HEK293 (cell line): Measurements from ENCODE around the gene PAF1.

Experiments
- CTCF ChIA-PET: fragments of 350-600 bp; formaldehyde crosslinking; extraction: SDS; loops from one replicate; lab custom pipeline; 2021; ENCODE audit warnings: antibody characterized with exemption; lab: Yijun Ruan, JAX
- POLR2A ChIA-PET: fragments of 300-600 bp; formaldehyde crosslinking; extraction: SDS; loops from one replicate; lab custom pipeline; 2020; ENCODE audit warnings: antibody characterized with exemption, inconsistent platforms; lab: Yijun Ruan, JAX
- H3K27ac ChIP-seq: fragments of 200-500 bp; sonication (Bioruptor generic); 2 replicates; pipeline ENCODE4 v1.5.1; 2014; ENCODE audit warnings: low read depth, low read length, control low read depth, inconsistent platforms; ENCODE audit errors: extremely low read depth
- H3K36me3 ChIP-seq, 2 experiments: fragments of 200-500 bp in 1 of 2; sonication (Bioruptor generic) in 1 of 2; 1 replicate in 1 of 2; 2 replicates in 1 of 2; pipeline ENCODE4 v1.5.1; 2014 to 2017; ENCODE audit warnings: inconsistent platforms in 2 of 2, low read length in 2 of 2; ENCODE audit not compliant: control insufficient read depth in 2 of 2, insufficient read depth in 1 of 2
- H3K4me1 ChIP-seq: fragments of 200-500 bp; sonication (Bioruptor generic); 2 replicates; pipeline ENCODE4 v1.5.1; 2014; ENCODE audit warnings: mild to moderate bottlenecking, low read length, inconsistent platforms; ENCODE audit not compliant: control insufficient read depth, insufficient read depth
- H3K4me3 ChIP-seq: 2 replicates; pipeline ENCODE4 v1.5.1; 2011; ENCODE audit warnings: low read depth, mild to moderate bottlenecking, control low read depth, low read length, moderate library complexity
- H3K9me3 ChIP-seq: fragments of 200-500 bp; sonication (Bioruptor generic); 2 replicates; pipeline ENCODE4 v1.5.1; 2014; ENCODE audit warnings: low read depth, low read length, inconsistent platforms; ENCODE audit not compliant: control insufficient read depth, insufficient read depth
- BCL11B ChIP-seq: fragments of 450-650 bp; formaldehyde crosslinking; IDR thresholded peaks from 2 replicates; pipeline ENCODE4 v1.5.1; 2016; ENCODE audit warnings: low read depth, missing biosample characterization, missing genetic modification characterization
- EGR2 ChIP-seq: fragments of 450-650 bp; formaldehyde crosslinking; IDR thresholded peaks from 2 replicates; pipeline ENCODE4 v1.5.1; 2016; ENCODE audit warnings: low read depth, missing biosample characterization, missing genetic modification characterization
- GLIS2 ChIP-seq: fragments of 450-650 bp; formaldehyde crosslinking; IDR thresholded peaks from 2 replicates; pipeline ENCODE4 v1.5.1; 2016; ENCODE audit warnings: missing biosample characterization, missing genetic modification characterization
- IKZF3 ChIP-seq: fragments of 450-650 bp; IDR thresholded peaks from 2 replicates; pipeline ENCODE4 v1.5.0; 2018; ENCODE audit warnings: missing biosample characterization, mild to moderate bottlenecking, missing genetic modification characterization, moderate library complexity
- PRDM10 ChIP-seq: fragments of 450-650 bp; formaldehyde crosslinking; IDR thresholded peaks from 2 replicates; pipeline ENCODE4 v1.5.1; 2016; ENCODE audit warnings: missing biosample characterization, missing genetic modification characterization
- SCRT2 ChIP-seq: fragments of 450-650 bp; formaldehyde crosslinking; IDR thresholded peaks from 2 replicates; pipeline ENCODE4 v1.5.1; 2016; ENCODE audit warnings: missing biosample characterization, missing genetic modification characterization
- ZBTB17 ChIP-seq: fragments of 450-650 bp; formaldehyde crosslinking; IDR thresholded peaks from 2 replicates; pipeline ENCODE4 v1.5.1; 2016; ENCODE audit warnings: missing biosample characterization, missing genetic modification characterization
- ZFHX2 ChIP-seq: fragments of 450-650 bp; formaldehyde crosslinking; conservative IDR thresholded peaks from 2 replicates; pipeline ENCODE4 v1.5.1; 2016; ENCODE audit warnings: missing biosample characterization, missing genetic modification characterization
- ZNF10 ChIP-seq: fragments of 450-650 bp; formaldehyde crosslinking; IDR thresholded peaks from 2 replicates; pipeline ENCODE4 v1.5.1; 2017; ENCODE audit warnings: missing biosample characterization, missing genetic modification characterization
- ZNF133 ChIP-seq: fragments of 450-650 bp; formaldehyde crosslinking; IDR thresholded peaks from 2 replicates; pipeline ENCODE4 v1.5.1; 2016; ENCODE audit warnings: missing biosample characterization, missing genetic modification characterization
- ZNF248 ChIP-seq: fragments of 450-650 bp; formaldehyde crosslinking; IDR thresholded peaks from 2 replicates; pipeline ENCODE4 v1.5.1; 2017; ENCODE audit warnings: missing biosample characterization, missing genetic modification characterization
- ZNF302 ChIP-seq: fragments of 450-650 bp; formaldehyde crosslinking; IDR thresholded peaks from 2 replicates; pipeline ENCODE4 v1.5.1; 2016; ENCODE audit warnings: missing biosample characterization, missing genetic modification characterization, low read depth
- ZNF37A ChIP-seq: fragments of 450-650 bp; IDR thresholded peaks from 2 replicates; pipeline ENCODE4 v1.5.1; 2018; ENCODE audit warnings: missing biosample characterization, missing genetic modification characterization
- ZNF549 ChIP-seq: fragments of 450-650 bp; IDR thresholded peaks from 2 replicates; pipeline ENCODE4 v1.5.1; 2018; ENCODE audit warnings: missing biosample characterization, missing genetic modification characterization, mild to moderate bottlenecking, inconsistent platforms, moderate library complexity
- ZNF561 ChIP-seq: fragments of 450-650 bp; IDR thresholded peaks from 2 replicates; pipeline ENCODE4 v1.5.1; 2018; ENCODE audit warnings: missing biosample characterization, missing genetic modification characterization, borderline replicate concordance
- ZNF600 ChIP-seq: fragments of 450-650 bp; formaldehyde crosslinking; IDR thresholded peaks from 2 replicates; pipeline ENCODE4 v1.5.1; 2016; ENCODE audit warnings: missing biosample characterization, missing genetic modification characterization
- ZNF658 ChIP-seq: fragments of 450-650 bp; formaldehyde crosslinking; IDR thresholded peaks from 2 replicates; pipeline ENCODE4; 2016; ENCODE audit warnings: missing biosample characterization, missing genetic modification characterization
- ZNF830 ChIP-seq: fragments of 450-650 bp; IDR thresholded peaks from 2 replicates; pipeline ENCODE4 v1.5.0; 2018; ENCODE audit warnings: missing biosample characterization, missing genetic modification characterization, low read depth, mild to moderate bottlenecking, moderate library complexity
- ZSCAN23 ChIP-seq: fragments of 450-650 bp; formaldehyde crosslinking; IDR thresholded peaks from 2 replicates; pipeline ENCODE4 v1.5.1; 2016; ENCODE audit warnings: missing biosample characterization, missing genetic modification characterization
- TF ChIP-seq, protein P1 (sequence below): fragments of 450-650 bp; formaldehyde crosslinking; IDR thresholded peaks from 2 replicates; pipeline ENCODE4 v1.5.1; 2017; ENCODE audit warnings: missing biosample characterization, missing genetic modification characterization

PAF1 gene

DNA sequence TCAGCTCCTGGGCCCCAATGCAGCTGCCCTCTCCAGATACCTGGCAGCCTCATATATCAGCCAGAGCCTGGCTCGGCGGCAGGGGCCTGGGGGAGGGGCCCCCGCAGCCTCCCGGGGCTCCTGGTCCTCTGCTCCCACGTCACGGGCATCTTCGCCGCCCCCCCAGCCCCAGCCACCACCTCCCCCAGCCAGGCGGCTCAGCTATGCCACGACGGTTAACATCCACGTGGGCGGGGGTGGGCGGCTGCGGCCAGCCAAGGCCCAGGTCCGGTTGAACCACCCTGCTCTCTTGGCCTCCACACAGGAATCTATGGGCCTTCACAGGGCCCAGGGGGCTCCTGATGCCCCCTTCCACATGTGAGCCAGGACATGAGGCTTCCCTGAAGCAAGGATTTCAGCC lies 34.0 kb upstream of the PAF1 start:
- Histone ChIP-seq H3K4me3 (no peak overlapping the region), H3K27ac (no peak overlapping the region), H3K36me3 (peaks cover 44 to 54% of the 10 kb centered on the region in 2 experiments), H3K4me1 (no peaks in the 10 kb centered on the region; the same call in 1 of the 2 replicates), H3K9me3 (no peaks in the 10 kb centered on the region)
- ChIA-PET CTCF (interaction anchor here (1.2 kb wide), 2 partner anchors 12 to 315 kb away, joined by 3 to 4 read pairs; partner anchors contain the start of gene PLEKHG2), POLR2A (interaction anchor here (1.2 to 13.3 kb wide), 2 partner anchors 11 kb away, joined by 3 to 255 read pairs; partner anchors contain the start of gene RPS16)
- TF ChIP-seq ZBTB17 (tag by site-specific recombination), result no peak
- no peak for TF ChIP-seq ZSCAN23 (tag by site-specific recombination)
- no peak for TF ChIP-seq ZNF658 (tag by site-specific recombination)
- no peak for TF ChIP-seq ZNF561
- TF ChIP-seq ZFHX2 (tag by site-specific recombination), result peak; percentile 63
- TF ChIP-seq EGR2 (tag by site-specific recombination), result peak; percentile 70
- TF ChIP-seq, protein P1, sequence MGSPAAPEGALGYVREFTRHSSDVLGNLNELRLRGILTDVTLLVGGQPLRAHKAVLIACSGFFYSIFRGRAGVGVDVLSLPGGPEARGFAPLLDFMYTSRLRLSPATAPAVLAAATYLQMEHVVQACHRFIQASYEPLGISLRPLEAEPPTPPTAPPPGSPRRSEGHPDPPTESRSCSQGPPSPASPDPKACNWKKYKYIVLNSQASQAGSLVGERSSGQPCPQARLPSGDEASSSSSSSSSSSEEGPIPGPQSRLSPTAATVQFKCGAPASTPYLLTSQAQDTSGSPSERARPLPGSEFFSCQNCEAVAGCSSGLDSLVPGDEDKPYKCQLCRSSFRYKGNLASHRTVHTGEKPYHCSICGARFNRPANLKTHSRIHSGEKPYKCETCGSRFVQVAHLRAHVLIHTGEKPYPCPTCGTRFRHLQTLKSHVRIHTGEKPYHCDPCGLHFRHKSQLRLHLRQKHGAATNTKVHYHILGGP (tag by site-specific recombination), result no peak

GRCh38 chr19:39423258-39424086 lies 32.6 kb upstream of the PAF1 start:
- H3K4me3 ChIP-seq, result no peak overlapping the region
- ChIA-PET POLR2A (interaction anchor here (0.6 to 13.3 kb wide), 3 partner anchors 10 to 17 kb away, joined by 3 to 255 read pairs (median 11); partner anchors contain the start of gene RPS16), CTCF (interaction anchor here (0.6 to 1.2 kb wide), 5 partner anchors 9 to 313 kb away, joined by 3 to 5 read pairs (median 3); no protein-coding TSS in a partner anchor)
- TF ChIP-seq PRDM10 (tag by site-specific recombination) (no peak), IKZF3 (peak; percentile 7; the same call in 1 of the 2 replicates), ZNF600 (tag by site-specific recombination) (peak; percentile 76), ZNF10 (tag by site-specific recombination) (no peak), ZNF658 (tag by site-specific recombination) (no peak), ZNF549 (tag by site-specific recombination) (no peak)
- no peaks in the 10 kb centered on the region; the same call in 1 of the 2 replicates for H3K4me1 ChIP-seq
- no peaks in the 10 kb centered on the region for H3K9me3 ChIP-seq
- peak overlapping the region; percentile 47; the same call in 1 of the 2 replicates for H3K27ac ChIP-seq
- H3K36me3 ChIP-seq, result peaks cover 58 to 62% of the 10 kb centered on the region in 2 experiments

DNA sequence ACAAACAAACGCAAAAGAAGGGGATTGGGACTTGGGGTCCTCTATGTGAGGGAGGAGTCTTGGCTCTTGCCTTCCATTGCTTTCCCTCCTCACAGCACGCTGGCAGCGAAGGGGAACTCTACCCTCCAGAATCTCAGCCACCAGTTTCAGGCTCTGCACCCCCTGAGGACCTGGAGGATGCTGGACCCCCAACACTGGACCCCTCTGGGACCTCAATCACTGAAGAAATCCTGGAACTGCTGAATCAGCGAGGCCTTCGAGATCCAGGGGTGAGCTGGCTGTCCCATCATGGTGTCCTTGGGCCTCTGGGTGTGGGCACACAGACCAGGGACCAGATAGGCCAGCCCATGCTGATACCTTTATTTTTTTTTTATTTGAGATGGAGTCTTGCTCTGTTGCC lies 31.1 kb upstream of the PAF1 start:
- Histone ChIP-seq H3K4me3 (no peak overlapping the region), H3K4me1 (no peaks in the 10 kb centered on the region), H3K36me3 (peaks cover 69 to 75% of the 10 kb centered on the region in 2 experiments), H3K9me3 (no peaks in the 10 kb centered on the region), H3K27ac (no peak overlapping the region)
- TF ChIP-seq GLIS2 (tag by site-specific recombination) (peak; percentile 63; the same call in 1 of the 2 replicates), ZNF37A (tag by site-specific recombination) (no peak), ZNF133 (tag by site-specific recombination) (no peak), ZNF302 (tag by site-specific recombination) (no peak), SCRT2 (no peak), ZNF248 (tag by site-specific recombination) (no peak), ZNF830 (tag by site-specific recombination) (no peak), BCL11B (tag by site-specific recombination) (no peak), ZNF10 (tag by site-specific recombination) (no peak)
- ChIA-PET POLR2A (interaction anchor here (2.3 to 13.3 kb wide), 3 partner anchors 10 to 14 kb away, joined by 5 to 255 read pairs (median 19); partner anchors contain the start of genes PLEKHG2 and RPS16), CTCF (interaction anchor here (0.6 to 1.3 kb wide), 5 partner anchors 19 to 819 kb away, joined by 3 to 5 read pairs (median 4); no protein-coding TSS in a partner anchor)
